Left renal cortex interstitium (tissue), 4 donors: ENCODE measurements around the gene SPAG17. TPM values are rescaled to one million over a fixed set of nuclear protein-coding genes. Genes with fewer than 3 reads are reported as not detected.

Experiments used
- DNase-seq, 4 donors: peaks; one replicate each; pipeline ENCODE4 v3.0.0-alpha.2; 2013; ENCODE audit warnings: low read depth in 4 of 4, low spot score in 2 of 4, missing footprints in 1 of 4
- polyA plus RNA-seq, 4 donors: library from polyadenylated mRNA; unstranded; fragments of 120-200 nt; gene quantifications; one replicate each; pipeline ENCODE4 v1.2.1, GENCODE V29; 2013; ENCODE audit not compliant: insufficient read length in 4 of 4

The SPAG17 gene
- polyA plus RNA-seq, 4 donors = 4.1 to 16.6 (median 9.2) TPM

DNA sequence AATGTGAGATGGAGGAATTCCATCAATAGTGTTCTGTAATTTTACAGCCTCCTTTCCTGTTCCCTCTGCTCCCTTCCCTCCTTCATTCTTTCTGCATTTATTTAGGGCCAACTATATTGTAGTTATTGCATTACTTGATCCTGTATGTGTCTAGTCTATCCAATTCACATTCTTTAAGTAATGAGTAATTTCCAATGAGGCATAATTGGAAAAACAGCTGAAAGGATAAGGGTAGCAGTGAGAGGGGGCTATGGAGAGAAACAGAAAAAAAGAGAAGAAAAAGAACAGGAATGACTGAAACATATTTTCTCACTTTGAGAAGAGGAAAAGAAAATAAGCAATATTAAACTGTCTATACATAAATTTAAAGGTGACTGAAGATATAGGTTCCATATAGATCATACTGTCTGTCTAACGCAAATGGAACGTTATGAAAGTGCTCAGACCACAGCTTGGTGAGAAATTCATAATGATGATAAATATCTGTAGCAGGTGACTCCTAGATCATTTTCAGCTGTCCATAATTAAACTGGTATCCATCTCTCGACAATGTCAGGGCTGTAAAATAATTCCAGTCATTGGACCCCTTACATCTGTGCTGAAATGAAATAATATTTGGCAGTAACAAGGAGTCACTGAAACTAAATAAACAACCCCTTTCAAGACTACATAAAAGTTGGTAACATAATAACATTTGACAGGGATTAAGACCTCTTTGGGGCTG is 61.8 kb downstream of the SPAG17 start:
- no peak for DNase-seq

DNA sequence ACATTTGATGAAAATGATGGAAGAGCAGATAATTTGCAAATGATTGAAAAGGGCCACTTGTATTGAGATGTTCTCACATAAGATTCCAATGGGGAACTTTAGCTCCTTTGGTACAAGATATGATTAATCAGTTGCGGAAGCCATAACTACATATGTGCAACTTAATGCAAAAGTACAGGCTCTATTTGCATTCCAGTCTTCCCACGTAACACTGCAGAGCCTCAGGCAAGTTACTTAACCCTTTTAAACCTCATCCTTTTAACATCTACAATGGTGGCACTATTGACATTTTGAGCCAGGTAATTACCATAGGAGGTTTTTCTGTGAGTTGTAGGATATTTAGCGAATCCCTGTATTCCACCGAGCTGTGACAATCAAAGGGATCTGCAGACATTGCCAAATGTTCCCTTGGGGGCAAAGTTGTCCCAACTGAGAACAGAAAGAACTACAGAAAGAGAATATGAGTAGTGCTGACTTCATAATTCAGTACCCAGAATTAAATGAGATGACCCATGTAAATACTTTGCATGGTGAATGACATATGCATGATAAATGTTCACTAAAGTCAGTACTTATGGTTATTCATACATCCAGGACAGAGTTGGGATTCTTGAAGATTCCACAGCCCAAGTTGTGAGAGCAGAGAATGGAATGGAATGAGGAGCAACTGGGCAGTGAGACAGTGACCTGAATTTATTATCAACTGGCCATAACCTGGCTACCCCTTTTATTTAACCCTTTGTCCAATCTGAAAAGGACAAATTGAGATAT is 62.6 kb downstream of the SPAG17 start:
- DNase-seq = no peak

DNA sequence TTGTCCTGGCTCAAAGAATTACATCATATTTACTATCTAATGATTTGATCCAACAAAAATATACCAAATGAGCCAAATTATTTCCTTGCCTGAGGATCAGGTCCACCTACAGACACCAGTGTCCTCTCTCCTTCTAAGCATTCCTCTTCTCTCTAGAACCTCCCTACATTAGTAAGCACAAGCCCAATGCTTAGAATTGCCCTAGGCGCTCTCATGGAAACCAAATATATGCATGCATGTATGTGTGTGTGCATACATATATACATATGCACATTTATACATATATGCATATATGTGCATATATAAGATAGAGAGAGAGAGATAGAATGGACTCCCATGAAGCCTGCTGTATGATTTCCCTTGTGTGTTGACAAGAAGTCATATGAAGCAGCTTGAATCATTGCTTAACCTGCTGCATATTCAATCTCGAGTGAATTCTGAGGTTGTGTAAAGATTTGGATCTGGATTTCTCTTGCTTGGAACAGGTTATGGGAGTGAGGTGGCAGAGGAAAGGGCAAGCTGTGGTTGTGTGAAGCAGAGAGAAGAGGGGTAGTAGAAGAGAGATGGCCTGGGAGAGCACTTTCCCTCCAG is 66.1 kb downstream of the SPAG17 start:
- DNase-seq = no peak

GRCh38 chr1:118118469-118118868 is 66.6 kb downstream of the SPAG17 start:
- no peak for DNase-seq

GRCh38 chr1:118117521-118117920 is 67.5 kb downstream of the SPAG17 start:
- no peak for DNase-seq

DNA sequence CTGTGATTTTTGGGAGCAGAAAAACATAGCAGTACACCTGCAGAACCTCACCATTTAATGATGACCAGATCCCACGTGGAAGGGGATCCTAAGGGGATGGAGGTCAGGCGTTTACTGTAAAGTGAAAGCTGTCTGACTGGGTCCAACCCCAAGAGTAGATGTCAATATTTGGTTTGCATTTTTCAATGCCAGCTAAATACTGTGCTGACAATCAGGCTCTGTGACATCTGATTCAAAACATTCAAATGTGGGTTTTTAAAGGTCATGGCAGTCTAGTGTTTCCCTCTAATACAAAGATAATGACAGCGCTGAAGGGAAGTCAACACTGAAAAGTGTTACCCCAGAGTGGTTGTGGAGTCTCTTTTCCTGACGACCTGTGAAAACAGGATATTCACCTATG is 68.1 kb downstream of the SPAG17 start:
- DNase-seq = no peak

GRCh38 chr1:118116401-118116800 is 68.6 kb downstream of the SPAG17 start:
- DNase-seq = no peak

- DNase-seq = no peak
Measured at GRCh38 chr1:118115567-118116295, 69.3 kb downstream of the SPAG17 start.

- no peak for DNase-seq
Measured at GRCh38 chr1:118113261-118113660, 71.8 kb downstream of the SPAG17 start.

DNA sequence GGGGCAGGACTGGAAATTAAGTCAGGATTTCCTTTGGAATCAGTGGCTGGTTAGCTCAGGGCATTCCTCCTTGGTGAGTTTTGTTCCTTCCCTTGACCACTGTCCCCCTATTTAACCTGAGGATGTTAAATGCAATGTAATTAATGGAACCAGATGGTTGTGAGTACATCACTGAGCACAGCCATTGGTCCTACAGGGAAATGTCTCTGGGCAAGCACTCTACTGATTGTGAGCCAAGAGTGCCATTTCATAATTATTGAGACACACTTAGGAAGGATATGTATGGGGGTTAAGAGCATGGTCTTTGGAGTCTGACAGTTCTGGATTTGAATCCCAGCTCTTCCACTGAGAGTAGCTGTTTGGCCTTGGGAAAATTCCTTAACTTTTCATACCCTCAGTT is 74.4 kb downstream of the SPAG17 start:
- DNase-seq = no peak

DNA sequence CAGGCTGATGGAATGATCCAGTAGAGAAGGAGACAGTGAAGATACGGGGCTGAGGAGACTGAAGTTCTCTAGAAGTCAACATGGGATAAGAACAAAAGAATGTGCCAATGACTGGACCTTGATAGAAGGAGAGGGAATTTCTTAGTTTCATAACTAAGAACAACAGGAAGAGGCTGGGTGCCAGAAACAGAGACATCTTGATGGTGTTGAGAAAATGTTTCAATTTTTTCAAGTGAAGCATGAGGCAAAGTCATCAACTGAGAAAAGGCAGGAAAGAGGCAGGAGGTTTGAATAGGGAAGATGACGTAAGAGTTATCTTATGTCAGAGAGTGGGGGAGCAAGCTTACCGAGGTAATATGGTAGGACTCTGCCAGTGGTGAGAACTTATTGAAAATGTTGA is 80.1 kb downstream of the SPAG17 start:
- no peak for DNase-seq

GRCh38 chr1:118102445-118102844 is 82.6 kb downstream of the SPAG17 start:
- DNase-seq = no peak

GRCh38 chr1:118101999-118102398 is 83.0 kb downstream of the SPAG17 start:
- no peak for DNase-seq

- DNase-seq = no peak
Measured at GRCh38 chr1:118101515-118101844, 83.5 kb downstream of the SPAG17 start.

DNA sequence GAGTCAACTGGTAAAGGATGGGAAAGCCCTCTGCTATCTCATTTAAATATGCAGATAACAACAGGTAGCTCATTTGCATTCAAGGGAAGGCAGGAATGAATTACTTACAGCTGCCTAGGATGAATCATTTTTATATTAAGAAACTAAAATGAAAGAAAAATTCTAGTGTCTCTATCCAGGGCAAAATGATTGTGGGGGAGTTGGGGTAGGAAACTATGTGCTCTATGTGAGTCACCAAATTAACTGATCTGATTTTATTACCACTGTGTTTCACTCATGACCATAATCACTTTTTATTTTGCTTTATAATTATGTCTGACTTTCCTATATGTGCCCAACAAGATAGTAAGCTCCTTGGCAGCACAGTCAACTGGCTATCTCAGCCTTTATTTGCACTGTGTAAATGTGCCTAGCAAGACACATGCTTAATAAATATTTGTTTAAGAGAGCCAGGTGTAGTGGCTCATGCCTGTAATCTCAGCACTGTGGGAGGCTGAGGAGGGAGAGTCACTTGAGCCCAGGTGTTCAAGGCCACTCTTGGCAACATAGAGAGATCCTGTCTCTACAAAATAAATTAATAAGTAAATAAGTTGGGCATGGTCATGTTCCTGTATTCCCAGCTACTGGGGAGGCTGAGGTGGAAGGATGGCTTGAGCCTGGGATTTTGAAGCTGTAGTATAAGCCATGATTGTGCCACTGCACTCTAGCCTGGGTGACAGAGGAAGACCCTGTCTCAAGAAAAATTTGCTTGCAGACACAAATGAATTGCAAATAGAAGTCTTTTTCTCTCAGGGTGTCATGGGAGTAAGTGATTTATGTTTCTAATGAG is 84.1 kb downstream of the SPAG17 start:
- DNase-seq = no peak

DNA sequence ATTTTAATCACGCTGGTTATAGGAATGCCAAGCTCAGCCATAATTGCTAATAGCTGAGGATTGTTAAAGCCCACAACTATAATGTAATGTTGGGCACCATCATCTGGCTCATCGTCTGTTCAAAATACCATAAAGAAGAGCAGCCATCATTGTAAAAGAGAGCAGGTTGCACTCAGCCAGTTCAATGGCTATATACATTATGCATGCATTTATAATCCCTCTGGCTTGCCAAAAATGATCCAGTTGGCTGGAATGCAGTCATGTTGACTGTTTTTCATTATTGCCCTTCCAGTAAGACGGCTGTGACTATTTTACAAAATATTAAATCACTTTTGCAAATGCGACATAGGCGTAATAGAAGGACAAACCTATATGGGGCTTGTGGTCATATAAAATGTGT is 85.3 kb downstream of the SPAG17 start:
- no peak for DNase-seq

DNA sequence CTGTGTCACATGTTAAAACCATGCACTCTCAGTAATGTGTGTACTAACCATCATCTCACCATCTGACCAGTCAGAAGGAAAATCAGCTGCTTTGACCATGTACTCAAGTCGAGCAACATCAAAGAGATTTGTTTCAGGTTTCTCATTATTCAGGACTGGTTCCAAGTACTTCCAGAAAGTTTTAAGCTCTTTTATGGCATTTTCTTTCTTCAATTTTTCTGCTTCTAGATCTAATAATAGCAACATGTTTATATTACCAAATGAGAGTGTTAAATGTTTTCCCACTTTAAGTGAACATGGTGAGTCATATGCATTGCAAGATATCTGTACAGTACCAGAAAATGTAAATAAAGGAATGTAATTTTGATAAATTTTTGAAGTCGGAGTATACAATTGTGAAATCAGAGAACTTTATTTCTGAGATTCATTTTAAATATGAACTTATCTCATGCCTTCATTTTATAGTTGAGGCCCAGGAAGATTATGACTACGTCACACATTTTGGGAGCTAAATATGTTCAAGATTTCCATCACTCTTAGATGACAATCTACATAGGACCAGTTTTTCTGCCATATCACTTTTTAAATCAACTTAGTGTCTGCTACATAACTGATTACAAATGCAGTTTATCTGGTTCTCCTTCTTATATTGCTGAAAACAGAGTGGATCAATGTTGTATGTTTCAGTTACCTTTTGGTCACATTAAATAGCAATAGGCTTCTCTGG is 87.2 kb downstream of the SPAG17 start:
- no peak for DNase-seq

- DNase-seq = no peak
Measured at GRCh38 chr1:118093017-118093416, 92.0 kb downstream of the SPAG17 start.

- no peak for DNase-seq
Measured at GRCh38 chr1:118090130-118090529, 94.9 kb downstream of the SPAG17 start.

- no peak for DNase-seq
Measured at GRCh38 chr1:118085365-118085764, 99.7 kb downstream of the SPAG17 start.
